SK-N-SH treated with all-trans-retinoic acid at 6 μM for 48 hours (cell line): Measurements from ENCODE around the gene LIPM.

Source experiments
- ARNTL ChIP-seq: fragments of 450-650 bp; formaldehyde crosslinking; IDR thresholded peaks from 2 replicates; pipeline ENCODE4 v1.5.0; 2020; ENCODE audit warnings: low read depth, mild to moderate bottlenecking, moderate library complexity, borderline replicate concordance
- BACH2 ChIP-seq: fragments of 250-450 bp; sonication (Bioruptor Pico); IDR thresholded peaks from 2 replicates; pipeline ENCODE4 v1.9.0; 2021; ENCODE audit warnings: mild to moderate bottlenecking, borderline replicate concordance
- CREB5 ChIP-seq: fragments of 250-450 bp; sonication (Bioruptor Pico); IDR thresholded peaks from 2 replicates; pipeline ENCODE4 v1.5.1; 2020; ENCODE audit warnings: low read depth, mild to moderate bottlenecking, moderate library complexity
- CSDC2 ChIP-seq: fragments of 250-450 bp; sonication (Bioruptor Pico); IDR thresholded peaks from 2 replicates; pipeline ENCODE4 v1.5.0; 2020; ENCODE audit warnings: mild to moderate bottlenecking, moderate library complexity
- ESRRG ChIP-seq: fragments of 250-450 bp; sonication (Bioruptor Pico); IDR thresholded peaks from 2 replicates; pipeline ENCODE4 v1.6.1; 2021; ENCODE audit warnings: mild to moderate bottlenecking
- OSR1 ChIP-seq: fragments of 250-450 bp; sonication (Bioruptor Pico); IDR thresholded peaks from 2 replicates; pipeline ENCODE4 v1.8.0; 2022; ENCODE audit warnings: moderate library complexity, mild to moderate bottlenecking, inconsistent platforms
- PATZ1 ChIP-seq: fragments of 250-450 bp; sonication (Bioruptor Pico); IDR thresholded peaks from 2 replicates; pipeline ENCODE4 v1.8.0; 2020; ENCODE audit warnings: mild to moderate bottlenecking, moderate library complexity, borderline replicate concordance
- RARB ChIP-seq: fragments of 250-450 bp; sonication (Bioruptor Pico); IDR thresholded peaks from 2 replicates; pipeline ENCODE4 v1.8.0; 2021; ENCODE audit warnings: mild to moderate bottlenecking, moderate library complexity
- TCF4 ChIP-seq: fragments of 250-450 bp; sonication (Bioruptor Pico); IDR thresholded peaks from 2 replicates; pipeline ENCODE4 v1.8.0; 2021; ENCODE audit warnings: mild to moderate bottlenecking, moderate library complexity, borderline replicate concordance
- ZFP3 ChIP-seq: fragments of 250-450 bp; sonication (Bioruptor Pico); IDR thresholded peaks from 2 replicates; pipeline ENCODE4 v1.5.0; 2020; ENCODE audit warnings: mild to moderate bottlenecking, moderate library complexity
- ZNF565 ChIP-seq: fragments of 450-650 bp; formaldehyde crosslinking; conservative IDR thresholded peaks from 2 replicates; pipeline ENCODE4 v1.5.0; 2020; ENCODE audit warnings: low read depth, mild to moderate bottlenecking, moderate library complexity
- TF ChIP-seq, protein P1 (sequence below): fragments of 250-450 bp; sonication (Bioruptor Pico); IDR thresholded peaks from 2 replicates; pipeline ENCODE4 v1.5.1; 2021; ENCODE audit warnings: mild to moderate bottlenecking, moderate library complexity

GRCh38 chr10:88852327-88852726 lies 49.8 kb downstream of the LIPM start:
- TF ChIP-seq, protein P1, sequence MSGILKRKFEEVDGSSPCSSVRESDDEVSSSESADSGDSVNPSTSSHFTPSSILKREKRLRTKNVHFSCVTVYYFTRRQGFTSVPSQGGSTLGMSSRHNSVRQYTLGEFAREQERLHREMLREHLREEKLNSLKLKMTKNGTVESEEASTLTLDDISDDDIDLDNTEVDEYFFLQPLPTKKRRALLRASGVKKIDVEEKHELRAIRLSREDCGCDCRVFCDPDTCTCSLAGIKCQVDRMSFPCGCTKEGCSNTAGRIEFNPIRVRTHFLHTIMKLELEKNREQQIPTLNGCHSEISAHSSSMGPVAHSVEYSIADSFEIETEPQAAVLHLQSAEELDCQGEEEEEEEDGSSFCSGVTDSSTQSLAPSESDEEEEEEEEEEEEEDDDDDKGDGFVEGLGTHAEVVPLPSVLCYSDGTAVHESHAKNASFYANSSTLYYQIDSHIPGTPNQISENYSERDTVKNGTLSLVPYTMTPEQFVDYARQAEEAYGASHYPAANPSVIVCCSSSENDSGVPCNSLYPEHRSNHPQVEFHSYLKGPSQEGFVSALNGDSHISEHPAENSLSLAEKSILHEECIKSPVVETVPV: no peak
- TF ChIP-seq CREB5: no peak
- no peak for TF ChIP-seq PATZ1 (CRISPR knock-in tag)
- no peak for TF ChIP-seq ZFP3 (CRISPR knock-in tag)
- no peak for TF ChIP-seq ZNF565 (CRISPR knock-in tag)
- no peak for TF ChIP-seq ARNTL
- no peak for TF ChIP-seq OSR1 (CRISPR knock-in tag)
- no peak for TF ChIP-seq TCF4 (CRISPR knock-in tag)
- TF ChIP-seq ESRRG (CRISPR knock-in tag): no peak
- no peak for TF ChIP-seq BACH2
- no peak for TF ChIP-seq CSDC2 (CRISPR knock-in tag)
- TF ChIP-seq RARB (CRISPR knock-in tag): no peak
